Measurements from ENCODE around the gene TCFL5.
A peak's percentile ranks its signal among the peaks of the same experiment; 100 is the strongest.
"Not testable (repeated sequence)": the region's sequence is repeated elsewhere in the genome, so short reads cannot be mapped to it uniquely, and the experiment has no call there.

The TCFL5 gene

DNA sequence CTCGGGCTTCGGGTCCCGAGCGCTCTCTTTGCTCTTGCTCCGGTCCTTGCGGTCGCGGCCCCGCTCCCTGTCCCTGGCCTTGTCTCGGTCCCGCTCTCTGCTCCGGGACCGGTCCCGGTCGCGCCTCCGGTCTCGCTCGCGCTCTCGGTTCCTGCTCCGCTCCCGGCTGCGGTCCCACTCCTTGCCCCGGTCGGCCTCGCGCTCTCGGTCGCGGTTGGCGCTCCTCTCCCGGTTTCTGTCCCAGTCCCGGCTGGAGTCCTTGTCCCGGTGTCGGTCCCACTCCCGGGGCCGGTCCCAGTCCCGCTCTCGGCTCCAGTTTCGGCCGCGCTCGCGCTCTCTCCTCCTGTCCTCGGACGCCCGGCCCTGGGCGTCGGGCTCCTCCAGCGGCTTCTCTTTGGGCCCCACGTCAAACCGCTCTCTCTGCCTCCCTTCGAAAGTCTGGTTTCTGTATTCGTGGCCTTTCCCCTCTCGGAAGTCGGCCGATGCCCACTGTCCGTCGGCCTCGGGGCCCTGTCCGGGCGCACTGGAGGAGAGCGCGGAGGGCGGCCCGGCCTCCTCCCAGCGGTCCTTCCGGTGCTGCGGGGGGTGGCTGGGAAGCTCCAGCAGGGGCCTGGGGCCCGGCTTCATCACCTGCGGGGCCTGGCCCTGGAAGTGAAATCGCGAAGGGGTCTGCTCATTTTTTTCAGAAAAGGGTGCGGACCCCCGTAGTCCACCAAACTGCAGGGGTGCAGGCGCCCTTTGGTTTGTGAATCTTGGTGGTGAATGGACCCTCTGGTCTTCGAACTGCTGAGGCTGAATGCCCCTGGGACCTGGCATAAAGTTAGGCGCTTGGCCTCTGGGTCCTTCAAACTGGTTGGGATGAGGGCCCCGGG is 17.9 kb upstream of the TCFL5 start:
- no peak for DNase-seq

DNA sequence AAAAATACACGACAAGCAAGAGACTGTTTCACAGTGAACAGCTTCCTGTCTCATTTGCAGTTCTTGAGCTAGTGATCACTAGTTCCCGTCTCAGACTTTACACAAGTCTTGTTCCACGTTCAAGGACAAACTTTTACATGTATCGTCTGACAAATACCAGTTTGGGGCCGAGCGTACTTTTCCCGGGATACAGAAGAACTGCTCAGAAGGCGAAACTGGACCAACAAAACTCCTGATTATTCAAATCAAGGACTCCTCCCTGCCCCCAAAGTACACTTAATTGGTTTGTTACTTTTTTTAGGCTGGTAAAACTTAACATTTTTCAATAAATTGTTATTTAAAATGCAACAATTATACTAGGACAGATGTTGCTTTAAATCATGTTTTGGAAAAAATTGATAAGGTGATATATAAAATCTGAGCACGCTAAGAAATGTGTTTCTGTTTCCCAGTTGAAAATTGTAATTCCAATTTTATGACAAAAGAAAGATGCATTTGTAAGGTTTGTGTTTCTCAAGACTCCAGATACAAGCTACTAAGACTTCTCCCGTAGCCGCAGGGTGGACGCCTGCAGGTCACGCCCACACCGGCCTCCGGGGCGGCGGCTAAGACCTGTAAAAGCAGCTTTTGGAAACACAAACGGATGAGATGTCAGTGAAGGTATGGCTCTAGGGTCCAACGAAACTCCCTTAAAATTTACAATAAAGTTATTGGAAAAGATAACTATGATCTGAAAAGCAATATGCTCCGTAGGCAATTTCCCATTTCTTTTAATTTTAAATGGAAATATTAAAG is 16.8 kb upstream of the TCFL5 start:
- DNase-seq = no peak

DNA sequence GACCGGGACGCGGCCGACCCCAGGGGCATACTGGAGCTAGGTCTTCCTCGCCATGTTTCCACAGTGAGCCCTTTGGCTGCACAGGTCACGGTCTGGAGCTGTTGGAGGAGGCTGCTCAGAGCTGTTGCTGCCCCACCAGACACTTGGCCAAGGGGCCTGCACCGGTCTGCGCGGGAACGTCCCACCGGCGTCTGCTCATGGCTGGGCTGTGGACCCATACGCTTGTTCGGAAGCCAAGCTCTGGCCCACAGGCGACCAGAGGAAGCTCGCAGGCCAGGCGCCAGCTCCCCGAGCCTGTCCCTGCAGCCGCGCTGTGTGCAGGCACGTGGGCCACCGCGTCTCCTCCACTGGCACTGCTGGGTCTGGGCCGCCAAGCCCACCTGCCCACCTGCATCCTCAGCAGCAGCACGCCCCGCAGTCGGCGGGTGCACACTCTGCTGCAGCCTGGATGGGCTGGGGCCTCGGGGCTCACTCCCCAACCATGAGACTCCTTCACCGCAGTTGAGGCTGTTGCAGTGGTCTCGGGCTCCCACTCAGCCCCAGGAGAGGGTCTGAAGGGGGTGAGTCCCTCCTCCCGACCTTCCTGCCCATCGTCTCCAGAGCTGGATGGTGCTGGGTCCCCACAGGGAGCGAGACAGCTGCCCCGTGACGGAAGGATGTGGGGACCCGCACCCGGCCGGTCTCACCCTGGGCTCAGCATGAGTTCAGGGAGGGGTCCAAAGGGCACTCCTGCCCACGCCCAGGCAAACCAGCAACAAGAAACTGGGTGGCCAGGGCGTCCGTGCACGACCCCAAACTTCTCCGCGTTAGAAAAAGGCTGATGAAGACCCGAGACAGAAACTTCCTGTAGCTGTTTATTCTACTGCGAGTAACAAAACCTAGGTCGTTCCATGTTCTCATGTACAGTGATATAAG is 15.5 kb upstream of the TCFL5 start:
- DNase-seq = no peak

DNA sequence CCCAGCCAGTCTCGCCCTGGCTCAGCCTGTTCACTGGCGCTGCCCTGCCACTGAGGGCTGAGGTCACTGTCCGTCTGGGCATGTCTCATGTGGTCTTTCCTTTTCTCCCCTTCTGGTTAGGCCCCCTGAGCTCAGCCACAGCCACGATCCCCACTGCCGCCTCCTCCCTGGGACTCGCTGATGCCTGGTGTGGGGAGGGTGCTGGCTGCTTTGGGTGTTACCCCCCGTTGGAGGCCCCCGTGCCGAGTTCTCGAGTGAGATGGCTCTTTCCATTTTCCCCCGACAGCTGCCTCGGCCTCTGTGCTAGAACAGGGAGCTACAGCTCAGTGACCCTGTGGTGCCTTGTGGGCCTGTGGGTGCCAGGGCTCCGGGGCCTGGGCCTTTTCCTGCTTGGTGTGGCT is 14.9 kb upstream of the TCFL5 start:
- DNase-seq = no peak

GRCh38 chr20:62875419-62876361 is 14.1 kb upstream of the TCFL5 start:
- DNase-seq = no peak

DNA sequence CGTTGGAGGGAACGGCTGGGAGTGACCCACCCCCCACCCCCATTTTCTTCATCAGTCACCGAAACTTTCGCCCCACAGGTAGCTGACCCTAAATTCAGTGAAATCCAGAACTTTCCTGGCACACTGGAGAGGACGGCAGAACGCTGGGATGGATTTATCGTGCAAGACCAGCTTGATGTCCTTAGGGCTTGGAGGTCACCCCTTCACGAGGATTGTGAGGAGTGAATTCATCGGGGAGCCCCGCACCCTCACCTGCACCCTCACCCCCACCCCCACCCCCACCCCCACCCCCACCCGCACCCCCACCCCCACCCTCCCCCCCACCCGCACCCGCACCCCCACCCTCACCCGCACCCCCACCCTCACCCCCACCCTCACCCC is 13.3 kb upstream of the TCFL5 start:
- DNase-seq = no peak

GRCh38 chr20:62873681-62874031 is 12.0 kb upstream of the TCFL5 start:
- peak; percentile 22 for DNase-seq

GRCh38 chr20:62873280-62873679 is 11.7 kb upstream of the TCFL5 start:
- no peak for DNase-seq

DNA sequence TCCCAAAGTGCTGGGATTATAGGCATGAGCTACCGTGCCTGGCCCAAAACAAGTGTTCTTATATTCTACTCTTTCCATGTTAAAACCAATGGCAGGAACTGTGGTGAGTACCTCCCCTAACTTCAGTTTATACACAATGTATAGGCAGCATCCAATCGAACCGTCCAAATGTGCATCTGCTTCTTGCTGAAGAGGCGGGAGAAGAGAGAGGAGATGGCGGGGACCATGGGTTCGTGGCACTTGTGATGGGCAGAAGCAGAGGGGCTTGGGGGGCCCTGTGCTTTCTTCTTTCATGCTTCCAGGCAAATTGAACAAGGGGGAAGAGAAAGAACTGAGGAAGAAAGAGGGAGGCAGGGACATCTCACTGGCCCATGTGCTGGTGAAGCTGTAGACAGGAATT is 11.2 kb upstream of the TCFL5 start:
- no peak for DNase-seq

- no peak for DNase-seq
Observed at GRCh38 chr20:62872184-62872847, 10.7 kb upstream of the TCFL5 start.

DNA sequence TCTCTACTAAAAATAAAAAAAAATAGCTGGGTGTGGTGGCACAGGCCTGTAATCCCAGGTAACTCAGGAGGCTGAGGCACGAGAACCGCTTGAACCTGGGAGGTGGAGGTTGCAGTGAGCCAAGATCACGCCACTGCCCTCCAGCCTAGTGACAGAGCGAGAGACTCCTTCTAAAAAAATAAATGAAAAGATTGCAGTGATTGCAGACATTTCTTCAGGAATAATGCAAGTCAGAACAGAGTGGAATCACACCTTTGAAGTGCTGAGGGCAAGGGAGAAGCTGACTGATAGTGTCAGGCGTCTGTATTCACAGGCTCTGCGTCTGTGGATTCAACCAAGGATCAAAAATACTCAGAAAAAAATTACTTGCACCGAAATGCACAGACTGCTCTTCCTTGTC is 2.6 kb upstream of the TCFL5 start:
- no peak for DNase-seq

GRCh38 chr20:62860924-62861691 is 514 bp downstream of the TCFL5 start:
- DNase-seq = peak; percentile 33

DNA sequence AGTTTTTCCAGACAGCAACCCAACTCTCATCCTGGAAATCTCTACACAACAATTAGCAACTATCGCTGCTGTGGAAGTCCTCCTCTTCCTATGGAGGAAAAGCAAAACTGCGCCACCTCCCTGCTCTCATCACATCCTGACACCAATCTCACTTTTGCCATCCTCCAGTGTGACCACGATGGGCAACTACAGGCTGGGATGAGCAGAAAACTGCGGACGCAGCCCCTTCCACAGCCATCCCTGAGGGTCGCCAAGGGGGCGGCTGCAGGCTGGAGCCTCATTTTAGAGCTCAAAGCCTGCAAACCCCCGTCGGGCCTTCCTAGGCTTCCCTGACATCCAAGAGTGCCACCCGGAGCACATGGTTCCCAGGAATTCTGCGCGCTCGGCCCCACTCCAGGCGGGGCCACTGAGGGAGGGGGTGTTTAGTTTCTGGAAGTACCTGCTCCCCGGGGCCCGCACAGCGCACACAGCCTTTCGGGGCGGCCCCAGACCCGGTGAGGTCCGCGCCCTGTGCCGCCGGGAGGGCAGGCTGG is 1.2 kb downstream of the TCFL5 start:
- no peak for DNase-seq

GRCh38 chr20:62859721-62860120 is 1.9 kb downstream of the TCFL5 start:
- no peak for DNase-seq

- no peak for DNase-seq
Observed at GRCh38 chr20:62858058-62858830, 3.4 kb downstream of the TCFL5 start.

- no peak for DNase-seq
Observed at GRCh38 chr20:62856931-62857619, 4.5 kb downstream of the TCFL5 start.

DNA sequence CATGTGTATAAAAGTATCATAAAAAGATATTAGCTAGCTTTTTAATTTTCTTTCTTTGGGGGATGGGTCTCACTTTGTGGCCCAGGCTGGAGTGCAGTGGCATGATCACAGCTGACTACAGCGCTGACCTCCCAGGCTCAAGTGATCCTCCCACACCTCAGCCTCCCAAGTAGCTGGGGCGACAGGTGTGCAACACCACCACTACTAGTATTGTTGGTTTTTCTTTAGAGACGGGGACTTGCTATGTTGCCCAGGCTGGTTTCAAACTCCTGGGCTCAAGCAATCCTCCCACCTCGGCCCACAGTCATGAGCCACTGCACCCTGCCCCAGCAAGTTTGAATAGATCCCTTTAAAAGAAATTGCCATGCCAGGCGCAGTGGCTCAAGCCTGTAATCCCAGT is 6.5 kb downstream of the TCFL5 start:
- DNase-seq = no peak

DNA sequence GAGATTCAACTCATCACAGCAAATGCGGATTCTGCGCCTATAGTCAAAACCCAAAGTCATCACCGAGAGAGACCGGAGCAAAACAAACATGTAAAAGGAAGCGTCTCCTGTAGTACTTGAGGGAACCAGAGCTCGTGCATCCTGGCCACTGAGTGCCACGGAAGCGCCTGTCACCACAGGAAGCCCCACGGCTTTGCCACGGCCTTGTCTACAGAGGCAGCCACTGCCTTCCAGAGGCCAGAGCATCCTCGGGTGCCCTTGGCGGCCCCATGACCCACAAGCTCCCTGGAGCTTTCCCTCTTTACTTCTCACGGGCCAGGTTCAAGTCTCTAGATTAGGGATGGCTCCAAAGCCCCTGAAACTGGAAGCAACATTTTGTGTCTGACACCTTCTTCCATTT is 7.5 kb downstream of the TCFL5 start:
- no peak for DNase-seq

GRCh38 chr20:62853304-62853703 is 8.3 kb downstream of the TCFL5 start:
- DNase-seq = not testable (repeated sequence)
